SU-DHL-6 (cell line): ENCODE measurements around the gene PPP1R14B.

ENCODE experiments used
- H2AFZ ChIP-seq: fragments of 200-600 bp; sonication (generic); 2 replicates; pipeline ENCODE4 v1.6.1; 2014; ENCODE audit warnings: low read depth, mild to moderate bottlenecking, moderate library complexity, mixed read lengths, antibody characterized with exemption, low read length; ENCODE audit not compliant: severe bottlenecking
- H3F3A ChIP-seq: fragments of 200-600 bp; shearing (Covaris generic); 2 replicates; pipeline ENCODE4 v1.6.0; 2016; ENCODE audit warnings: antibody characterized with exemption, mild to moderate bottlenecking; ENCODE audit not compliant: insufficient read depth
- H3K27ac ChIP-seq: fragments of 200-600 bp; sonication (generic); 2 replicates; pipeline ENCODE4 v1.5.1; 2016; ENCODE audit warnings: low read depth, mild to moderate bottlenecking, low read length, moderate library complexity, mixed read lengths
- H3K27me3 ChIP-seq: fragments of 200-600 bp; sonication (generic), shearing (Covaris generic); 2 replicates; pipeline ENCODE4 v1.6.0; 2014; ENCODE audit warnings: mild to moderate bottlenecking, low read length
- H3K36me3 ChIP-seq: fragments of 200-600 bp; sonication (generic); 2 replicates; pipeline ENCODE4 v1.6.1; 2014; ENCODE audit warnings: mild to moderate bottlenecking, low read length, mixed read lengths
- H3K4me2 ChIP-seq: fragments of 300-600, 200-600 bp; shearing (Covaris generic), sonication (generic); 2 replicates; pipeline ENCODE4 v1.6.0; 2014; ENCODE audit warnings: low read length, low read depth, mild to moderate bottlenecking; ENCODE audit not compliant: poor library complexity, severe bottlenecking
- H3K4me3 ChIP-seq: fragments of 200-600 bp; sonication (generic); 2 replicates; pipeline ENCODE4 v1.5.1; 2014; ENCODE audit warnings: antibody characterized with exemption, low read length, mild to moderate bottlenecking, mixed read lengths; ENCODE audit not compliant: insufficient read depth, poor library complexity, severe bottlenecking
- H3K79me2 ChIP-seq: fragments of 200-600 bp; sonication (generic); 2 replicates; pipeline ENCODE4 v1.6.1; 2014; ENCODE audit warnings: mild to moderate bottlenecking, low read length, moderate library complexity; ENCODE audit not compliant: insufficient read depth
- H3K9ac ChIP-seq: fragments of 200-600 bp; sonication (generic); 2 replicates; pipeline ENCODE4 v1.7.0; 2014; ENCODE audit warnings: mild to moderate bottlenecking, low read length
- H3K9me2 ChIP-seq: fragments of 200-600 bp; sonication (generic); replicated peaks from 2 replicates; pipeline ENCODE4 v1.6.1; 2014; ENCODE audit warnings: low read length; ENCODE audit not compliant: insufficient read depth
- H3K9me3 ChIP-seq: fragments of 200-600 bp; sonication (generic); 2 replicates; pipeline ENCODE4 v1.6.1; 2014; ENCODE audit warnings: low read length, mixed read lengths; ENCODE audit not compliant: insufficient read depth
- H4K20me1 ChIP-seq: fragments of 200-600 bp; sonication (generic); 2 replicates; pipeline ENCODE4 v1.6.1; 2014; ENCODE audit warnings: low read depth, mild to moderate bottlenecking, antibody characterized with exemption, low read length, moderate library complexity, mixed read lengths
- CTCF ChIP-seq: fragments of 200-600 bp; sonication (generic); IDR thresholded peaks from one replicate; pipeline ENCODE4 v1.5.1; 2017; ENCODE audit warnings: antibody characterized with exemption, mild to moderate bottlenecking, low read length, moderate library complexity; ENCODE audit not compliant: insufficient read depth, poor library complexity, severe bottlenecking
- EZH2phosphoT487 ChIP-seq: fragments of 200-600 bp; sonication (generic), shearing (Covaris generic); conservative IDR thresholded peaks from 2 replicates; pipeline ENCODE4 v1.6.1; 2018; ENCODE audit warnings: mild to moderate bottlenecking, antibody characterized with exemption, low read length, moderate library complexity, mixed read lengths

PPP1R14B gene

GRCh38 chr11:64210301-64211020, 36.3 kb downstream of the PPP1R14B start:
- H3F3A ChIP-seq, result peaks cover 14% of the 10 kb centered on the region
- H3K4me2 ChIP-seq, result no peak overlapping the region
- H3K9me2 ChIP-seq, result no peaks in the 10 kb centered on the region
- no peak overlapping the region for H2AFZ ChIP-seq
- H3K9me3 ChIP-seq, result no peaks in the 10 kb centered on the region
- H3K36me3 ChIP-seq, result peaks cover 4% of the 10 kb centered on the region
- no peaks in the 10 kb centered on the region for H4K20me1 ChIP-seq
- TF ChIP-seq CTCF (no peak), EZH2phosphoT487 (no peak)
- H3K27me3 ChIP-seq, result no peaks in the 10 kb centered on the region
- no peak overlapping the region for H3K27ac ChIP-seq
- H3K4me3 ChIP-seq, result no peak overlapping the region
- H3K79me2 ChIP-seq, result no peaks in the 10 kb centered on the region; the same call in 1 of the 2 replicates
- H3K9ac ChIP-seq, result no peak overlapping the region

GRCh38 chr11:64209563-64209843, 37.2 kb downstream of the PPP1R14B start:
- Histone ChIP-seq H3K9me2 (no peaks in the 10 kb centered on the region), H3K27ac (no peak overlapping the region), H3F3A (peaks cover 12% of the 10 kb centered on the region), H3K36me3 (no peaks in the 10 kb centered on the region), H3K4me3 (no peak overlapping the region), H3K27me3 (no peaks in the 10 kb centered on the region), H3K9me3 (no peaks in the 10 kb centered on the region), H3K4me2 (no peak overlapping the region), H3K79me2 (no peaks in the 10 kb centered on the region; the same call in 1 of the 2 replicates), H2AFZ (no peak overlapping the region), H4K20me1 (no peaks in the 10 kb centered on the region), H3K9ac (no peak overlapping the region)
- no peak for TF ChIP-seq CTCF

GRCh38 chr11:64208796-64209562, 37.8 kb downstream of the PPP1R14B start:
- Histone ChIP-seq H4K20me1 (no peaks in the 10 kb centered on the region), H3K9ac (no peak overlapping the region), H3K27ac (no peak overlapping the region), H3K36me3 (no peaks in the 10 kb centered on the region; the same call in 1 of the 2 replicates), H3K27me3 (no peaks in the 10 kb centered on the region), H3K4me2 (no peak overlapping the region), H2AFZ (no peak overlapping the region), H3F3A (peaks cover 12% of the 10 kb centered on the region), H3K9me2 (no peaks in the 10 kb centered on the region), H3K79me2 (no peaks in the 10 kb centered on the region; the same call in 1 of the 2 replicates), H3K4me3 (no peak overlapping the region), H3K9me3 (no peaks in the 10 kb centered on the region)
- no peak for TF ChIP-seq CTCF
- no peak for TF ChIP-seq EZH2phosphoT487
